Cardiac fibroblast (primary cell): ENCODE results near the gene CRY1.

Experiments used
- DNase-seq, 2 donors: peaks; one replicate each; pipeline versions ENCODE4 v3.0.0 to v3.0.0-alpha.2; 2010; ENCODE audit warnings: low read depth in 2 of 2
- H3K4me3 ChIP-seq, 2 donors: replicated peaks in 1 of 2; 1 replicate in 1 of 2; 2 replicates in 1 of 2; pipeline ENCODE4 v1.5.1; 2011; ENCODE audit warnings: low read depth in 2 of 2, low read length in 2 of 2, mild to moderate bottlenecking in 2 of 2, moderate library complexity in 1 of 2
- CTCF ChIP-seq: IDR thresholded peaks from one replicate; pipeline ENCODE4 v1.5.1; 2011; ENCODE audit warnings: low read depth, mild to moderate bottlenecking, low read length, inconsistent platforms

CRY1 gene

GRCh38 chr12:107093417-107094182 is at the start of gene CRY1:
Gene CRY1, minus strand, starts transcription at chr12:107093549. Its CDS starts 588 bp downstream, at chr12:107092961.
- DNase-seq: peak; percentile 97
- TF ChIP-seq CTCF: no peak
- peak within 1 kb of the TSS; percentile 73 to 98 for H3K4me3 ChIP-seq

GRCh38 chr12:107139787-107140186 is 46.4 kb upstream of the CRY1 start:
- no peak overlapping the region for H3K4me3 ChIP-seq
- no peak for DNase-seq
- TF ChIP-seq CTCF: no peak

- TF ChIP-seq CTCF: no peak
- no peak for DNase-seq
- H3K4me3 ChIP-seq: no peak overlapping the region
Measured at GRCh38 chr12:107138990-107139389, 45.6 kb upstream of the CRY1 start.

- no peak for DNase-seq
- H3K4me3 ChIP-seq: no peak overlapping the region
- TF ChIP-seq CTCF: no peak
Measured at GRCh38 chr12:107135177-107135576, 41.8 kb upstream of the CRY1 start.

GRCh38 chr12:107134558-107134957 is 41.2 kb upstream of the CRY1 start:
- DNase-seq: peak in 1 of 2 donors; percentile 13
- no peak overlapping the region for H3K4me3 ChIP-seq
- TF ChIP-seq CTCF: peak; percentile 22

GRCh38 chr12:107133462-107133861 is 40.1 kb upstream of the CRY1 start:
- no peak for TF ChIP-seq CTCF
- DNase-seq: no peak
- no peak overlapping the region for H3K4me3 ChIP-seq
